Endothelial cell of umbilical vein (primary cell): ENCODE results near the gene MOK.

ENCODE experiments used
- CTCF ChIP-seq, 2 donors: IDR thresholded peaks; 1 replicate in 1 of 2; 2 replicates in 1 of 2; pipeline ENCODE4 v1.5.1; 2011; ENCODE audit warnings: low read length in 2 of 2, mild to moderate bottlenecking in 2 of 2, moderate library complexity in 2 of 2, control low read depth in 1 of 2, inconsistent platforms in 1 of 2, low read depth in 1 of 2; ENCODE audit not compliant: insufficient read depth in 1 of 2; ENCODE audit errors: extremely low read depth in 1 of 2
- EZH2 ChIP-seq: IDR thresholded peaks from 2 replicates; pipeline ENCODE4 v1.6.1; 2012; ENCODE audit warnings: borderline replicate concordance, low read depth, mild to moderate bottlenecking, moderate library complexity, low read length, inconsistent platforms; ENCODE audit not compliant: severe bottlenecking
- MYC ChIP-seq: IDR thresholded peaks from one replicate; pipeline ENCODE4 v1.6.1; 2011; ENCODE audit warnings: mild to moderate bottlenecking, low read depth, low read length
- POLR2AphosphoS5 ChIP-seq: IDR thresholded peaks from 2 replicates; pipeline ENCODE4 v1.6.1; 2012; ENCODE audit warnings: low read depth, mild to moderate bottlenecking, control low read depth, low read length, moderate library complexity; ENCODE audit not compliant: insufficient read depth
- TF ChIP-seq, protein P1 (sequence below): IDR thresholded peaks from 2 replicates; pipeline ENCODE4 v1.6.1; 2011; ENCODE audit not compliant: insufficient read depth, insufficient read length

DNA sequence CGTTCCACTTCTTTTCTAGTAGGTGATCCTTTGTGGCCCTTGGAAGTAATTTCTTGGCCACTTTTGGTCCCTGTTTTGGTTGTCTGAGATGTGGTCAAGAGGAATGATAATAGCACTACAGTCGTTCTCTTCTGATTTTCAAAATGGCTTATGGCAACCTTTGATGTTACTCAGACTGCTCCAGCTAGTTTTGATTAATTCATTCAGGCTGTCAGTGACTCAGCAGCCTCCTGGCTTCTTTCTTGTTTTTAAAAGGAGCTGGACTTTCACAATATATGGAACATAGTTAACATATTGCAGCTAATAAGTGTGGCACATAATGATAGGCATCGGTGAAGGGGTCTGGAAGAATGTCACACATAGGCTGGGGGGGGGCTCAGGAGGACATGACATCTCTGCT lies 117.9 kb downstream of the MOK start:
- TF ChIP-seq CTCF (IDR thresholded peaks at IDR 0.05; ENCODE audit: extremely low read depth in 1 of 2, insufficient read depth in 1 of 2, low read depth in 1 of 2, low read length in 2 of 2) (no peak), MYC (no peak), EZH2 (no peak), POLR2AphosphoS5 (no peak)
- TF ChIP-seq, protein P1, sequence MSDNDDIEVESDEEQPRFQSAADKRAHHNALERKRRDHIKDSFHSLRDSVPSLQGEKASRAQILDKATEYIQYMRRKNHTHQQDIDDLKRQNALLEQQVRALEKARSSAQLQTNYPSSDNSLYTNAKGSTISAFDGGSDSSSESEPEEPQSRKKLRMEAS, result no peak
